ENCODE results near the gene PIK3CA. TPM values are rescaled to one million over a fixed set of nuclear protein-coding genes. Genes with fewer than 3 reads are reported as not detected.
"Not testable (repeated sequence)": the region's sequence is repeated elsewhere in the genome, so short reads cannot be mapped to it uniquely, and the experiment has no call there.

Gene PIK3CA
- total RNA-seq, 1 experiment from 2014 or later, result 27.6 TPM

- BruUV-seq (replicated peaks), result no TSS peak
- no peak within 1 kb of the TSS for H3K4me3 ChIP-seq (ENCODE audit: low read depth in 2 of 2, low read length in 2 of 2)
- intact Hi-C loops (cut with micrococcal nuclease; ENCODE audit: unreplicated experiment), result no loop called here
- no peaks in the 10 kb centered on the region for H3K27me3 ChIP-seq (ENCODE audit: control insufficient read depth, insufficient read depth, low read length)
- in situ Hi-C loops (cut with HindIII; ENCODE audit: low pct_unique_long_range_greater_than_20kb, low sequenced_read_pairs), result no loop called here
- no peaks in the 10 kb centered on the region for H3K4me1 ChIP-seq (ENCODE audit: control insufficient read depth, insufficient read depth, low read length)
- ChIA-PET POLR2A (no interaction called here), CTCF (no interaction called here)
- no peaks in the 10 kb centered on the region for H3K36me3 ChIP-seq (ENCODE audit: control insufficient read depth, insufficient read depth, low read length)
- no peak for TF ChIP-seq SIN3A (IDR thresholded peaks at IDR 0.05; ENCODE audit: borderline replicate concordance, insufficient read depth, low read depth, low read length)
- H3K9me3 ChIP-seq (ENCODE audit: control insufficient read depth, insufficient read depth, low read depth, low read length), result no peaks in the 10 kb centered on the region
- DNase-seq (ENCODE audit: low read depth, low spot score) (no peak), ATAC-seq (no peak)
- no peak within 1 kb of the TSS for H3K27ac ChIP-seq (ENCODE audit: low read length)
These were observed 102.8 kb downstream of the PIK3CA start, which contains the start of gene KCNMB3 for GRCh38 chr3:179250803-179251476. Gene KCNMB3 (minus strand): TSS chr3:179251114. CDS start chr3:179250990, 124 bp downstream.

DNA sequence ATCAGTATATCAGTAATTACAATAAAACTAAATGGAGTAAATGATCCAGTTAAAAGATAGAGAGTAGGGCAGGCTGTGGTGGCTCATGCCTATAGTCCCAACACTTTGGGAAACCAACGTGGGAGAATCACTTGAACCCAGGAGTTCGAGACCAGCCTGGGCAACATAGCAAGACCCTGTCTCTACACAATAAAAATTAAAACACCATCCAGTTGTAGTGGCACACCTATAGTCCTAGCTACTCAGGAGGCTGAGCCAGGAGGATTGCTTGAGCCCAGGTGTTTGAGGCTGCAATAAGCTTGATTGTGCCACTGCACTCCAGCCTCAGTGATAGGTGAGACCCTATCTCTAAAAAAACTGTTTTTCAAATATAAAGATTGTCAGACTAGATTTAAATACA, 108.7 kb downstream of the PIK3CA start:
- in situ Hi-C loops (cut with HindIII; ENCODE audit: low pct_unique_long_range_greater_than_20kb, low sequenced_read_pairs), result no loop called here
- no peak for ATAC-seq

DNA sequence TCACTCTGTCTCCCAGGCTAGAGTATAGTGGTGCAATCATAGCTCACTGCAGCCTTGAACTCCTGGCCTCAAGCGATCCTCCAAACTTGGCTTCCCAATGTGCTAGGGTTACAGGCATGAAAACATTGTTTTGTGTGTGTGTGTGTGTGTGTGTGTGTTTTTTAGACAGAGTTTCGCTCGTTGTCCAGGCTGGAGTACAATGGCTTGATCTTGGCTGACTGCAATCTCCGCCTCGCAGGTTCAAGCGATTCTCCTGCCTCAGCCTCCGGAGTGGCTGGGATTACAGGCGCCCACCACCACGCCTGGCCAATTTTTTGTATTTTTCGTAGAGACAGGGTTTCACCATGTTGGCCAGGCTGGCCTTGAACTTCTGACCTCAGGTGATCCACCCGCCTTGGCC, 109.6 kb downstream of the PIK3CA start:
- intact Hi-C loops (cut with micrococcal nuclease; ENCODE audit: unreplicated experiment); BruUV-seq (replicated peaks); H3K4me3 ChIP-seq (ENCODE audit: low read depth in 2 of 2, low read length in 2 of 2); POLR2A ChIA-PET; H3K36me3 ChIP-seq (ENCODE audit: control insufficient read depth, insufficient read depth, low read length); H3K4me1 ChIP-seq (ENCODE audit: control insufficient read depth, insufficient read depth, low read length); H3K9me3 ChIP-seq (ENCODE audit: control insufficient read depth, insufficient read depth, low read depth, low read length); H3K27me3 ChIP-seq (ENCODE audit: control insufficient read depth, insufficient read depth, low read length); ATAC-seq; in situ Hi-C loops (cut with HindIII; ENCODE audit: low pct_unique_long_range_greater_than_20kb, low sequenced_read_pairs); DNase-seq (ENCODE audit: low read depth, low spot score); CTCF ChIA-PET; H3K27ac ChIP-seq (ENCODE audit: low read length): not testable (repeated sequence)

More for the DNA sequence above, 108.7 kb downstream of the PIK3CA start:
- no peak for DNase-seq (ENCODE audit: low read depth, low spot score)
- intact Hi-C loops (cut with micrococcal nuclease; ENCODE audit: unreplicated experiment), result no loop called here
- BruUV-seq (replicated peaks), result no TSS peak
- Histone ChIP-seq H3K36me3 (ENCODE audit: control insufficient read depth, insufficient read depth, low read length) (no peaks in the 10 kb centered on the region), H3K27ac (ENCODE audit: low read length) (no peak overlapping the region), H3K4me1 (ENCODE audit: control insufficient read depth, insufficient read depth, low read length) (peaks cover 5% of the 10 kb centered on the region; the same call in 1 of the 2 replicates), H3K4me3 (ENCODE audit: low read depth in 2 of 2, low read length in 2 of 2) (no peak overlapping the region), H3K9me3 (ENCODE audit: control insufficient read depth, insufficient read depth, low read depth, low read length) (no peaks in the 10 kb centered on the region), H3K27me3 (ENCODE audit: control insufficient read depth, insufficient read depth, low read length) (no peaks in the 10 kb centered on the region)
- ChIA-PET CTCF (no interaction called here), POLR2A (no interaction called here)
- TF ChIP-seq REST (IDR thresholded peaks at IDR 0.05; ENCODE audit: insufficient read depth in 1 of 2, low read depth in 2 of 2, low read length in 1 of 2), result no peak

DNA sequence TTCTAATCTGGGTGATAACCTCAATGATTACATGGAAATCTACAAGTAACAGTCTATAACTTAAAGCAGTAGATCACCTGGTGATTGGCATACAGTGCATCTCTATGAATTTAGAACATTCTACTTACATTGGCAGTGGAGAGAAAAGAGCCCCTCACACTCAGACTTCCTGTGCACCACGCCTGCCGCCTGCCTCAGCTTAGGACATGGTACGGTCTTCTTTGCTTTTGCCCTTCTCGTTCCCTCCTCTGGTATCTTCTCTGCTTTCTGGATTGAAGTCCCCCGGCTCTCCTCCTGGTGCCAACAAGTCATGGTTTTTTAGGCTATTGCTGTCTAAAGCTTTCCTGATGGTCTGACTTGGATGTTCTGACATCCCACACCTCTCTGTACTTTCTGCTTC, 110.7 kb downstream of the PIK3CA start:
- H3K4me3 ChIP-seq (ENCODE audit: low read depth in 2 of 2, low read length in 2 of 2), result no peak overlapping the region
- CTCF ChIA-PET, result no interaction called here
- H3K27ac ChIP-seq (ENCODE audit: low read length), result no peak overlapping the region
- no peak for ATAC-seq
- no peaks in the 10 kb centered on the region for H3K36me3 ChIP-seq (ENCODE audit: control insufficient read depth, insufficient read depth, low read length)
- TF ChIP-seq TCF7L2 (IDR thresholded peaks at IDR 0.05; ENCODE audit: low read depth, low read length), result no peak
- TF ChIP-seq, protein P1, sequence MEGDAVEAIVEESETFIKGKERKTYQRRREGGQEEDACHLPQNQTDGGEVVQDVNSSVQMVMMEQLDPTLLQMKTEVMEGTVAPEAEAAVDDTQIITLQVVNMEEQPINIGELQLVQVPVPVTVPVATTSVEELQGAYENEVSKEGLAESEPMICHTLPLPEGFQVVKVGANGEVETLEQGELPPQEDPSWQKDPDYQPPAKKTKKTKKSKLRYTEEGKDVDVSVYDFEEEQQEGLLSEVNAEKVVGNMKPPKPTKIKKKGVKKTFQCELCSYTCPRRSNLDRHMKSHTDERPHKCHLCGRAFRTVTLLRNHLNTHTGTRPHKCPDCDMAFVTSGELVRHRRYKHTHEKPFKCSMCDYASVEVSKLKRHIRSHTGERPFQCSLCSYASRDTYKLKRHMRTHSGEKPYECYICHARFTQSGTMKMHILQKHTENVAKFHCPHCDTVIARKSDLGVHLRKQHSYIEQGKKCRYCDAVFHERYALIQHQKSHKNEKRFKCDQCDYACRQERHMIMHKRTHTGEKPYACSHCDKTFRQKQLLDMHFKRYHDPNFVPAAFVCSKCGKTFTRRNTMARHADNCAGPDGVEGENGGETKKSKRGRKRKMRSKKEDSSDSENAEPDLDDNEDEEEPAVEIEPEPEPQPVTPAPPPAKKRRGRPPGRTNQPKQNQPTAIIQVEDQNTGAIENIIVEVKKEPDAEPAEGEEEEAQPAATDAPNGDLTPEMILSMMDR (IDR thresholded peaks at IDR 0.05), result no peak
- no peak for TF ChIP-seq REST (IDR thresholded peaks at IDR 0.05; ENCODE audit: insufficient read depth in 1 of 2, low read depth in 2 of 2, low read length in 1 of 2)
- TF ChIP-seq SIN3A (IDR thresholded peaks at IDR 0.05; ENCODE audit: borderline replicate concordance, insufficient read depth, low read depth, low read length), result no peak
- no peak for TF ChIP-seq POLR2AphosphoS5 (IDR thresholded peaks at IDR 0.05; ENCODE audit: low read depth, low read length)
- no peaks in the 10 kb centered on the region for H3K9me3 ChIP-seq (ENCODE audit: control insufficient read depth, insufficient read depth, low read depth, low read length)
- H3K27me3 ChIP-seq (ENCODE audit: control insufficient read depth, insufficient read depth, low read length), result no peaks in the 10 kb centered on the region
- intact Hi-C loops (cut with micrococcal nuclease; ENCODE audit: unreplicated experiment), result no loop called here
- POLR2A ChIA-PET, result no interaction called here
- in situ Hi-C loops (cut with HindIII; ENCODE audit: low pct_unique_long_range_greater_than_20kb, low sequenced_read_pairs), result no loop called here
- peaks cover 5% of the 10 kb centered on the region; the same call in 1 of the 2 replicates for H3K4me1 ChIP-seq (ENCODE audit: control insufficient read depth, insufficient read depth, low read length)
- no peak for DNase-seq (ENCODE audit: low read depth, low spot score)
- no TSS peak for BruUV-seq (replicated peaks)
